GM11168 (cell line): Measurements from ENCODE around the gene LDB2.

Experiments used
- in situ Hi-C: fragments of 300-500 bp; cut with MboI; formaldehyde crosslinking; loops from one replicate; pipeline ENCODE4 v1.12.0; 2022; ENCODE audit warnings: low sequenced_read_pairs; ENCODE audit not compliant: unreplicated experiment

Gene LDB2

GRCh38 chr4:16694884-16695276 is 203.6 kb downstream of the LDB2 start:
- in situ Hi-C loops, result no loop called here

GRCh38 chr4:16694173-16694883 is 204.1 kb downstream of the LDB2 start:
- in situ Hi-C loops, result no loop called here

DNA sequence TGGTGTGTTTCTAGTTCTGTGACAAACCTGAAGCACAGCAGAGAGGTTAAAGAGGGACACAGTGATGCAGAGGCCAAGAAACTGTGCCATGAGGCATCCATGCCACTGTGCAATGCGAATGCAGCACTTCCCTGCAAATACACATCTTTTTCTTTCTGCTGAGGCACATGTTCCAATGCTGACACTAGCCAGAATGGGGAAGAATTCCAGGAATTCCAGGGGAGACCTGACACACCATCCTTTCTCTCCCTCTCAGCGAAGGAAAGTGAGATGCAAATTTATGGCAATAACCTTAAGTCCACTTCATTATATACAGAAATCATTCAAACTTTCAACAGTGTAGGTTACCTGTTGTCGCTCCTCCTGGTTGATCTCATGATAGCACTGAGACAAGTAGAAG is 204.8 kb downstream of the LDB2 start:
- in situ Hi-C loops, result no loop called here

- in situ Hi-C loops, result no loop called here
Measured at GRCh38 chr4:16692961-16693506, 205.4 kb downstream of the LDB2 start.

GRCh38 chr4:16692524-16692923 is 205.9 kb downstream of the LDB2 start:
- in situ Hi-C loops, result no loop called here

GRCh38 chr4:16692046-16692445 is 206.4 kb downstream of the LDB2 start:
- in situ Hi-C loops, result no loop called here

DNA sequence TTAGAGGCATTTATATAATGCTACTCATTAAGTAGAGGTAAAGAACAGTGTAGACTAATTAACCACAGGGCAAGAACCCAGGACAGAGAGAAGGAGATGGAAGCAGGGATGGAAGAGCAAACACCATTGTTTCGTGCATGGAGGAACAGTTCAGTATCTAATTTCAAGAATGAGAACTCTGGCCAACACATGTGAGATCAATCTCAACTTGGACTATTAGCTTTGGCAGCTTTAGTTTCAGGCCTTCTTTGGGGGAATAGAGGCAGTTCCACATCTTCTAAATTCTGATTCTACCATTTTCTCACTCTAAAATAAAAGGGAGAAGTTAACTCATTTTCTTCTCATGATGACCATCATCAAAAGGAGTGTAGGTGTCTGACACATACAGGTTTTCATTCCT is 207.0 kb downstream of the LDB2 start:
- in situ Hi-C loops, result no loop called here

GRCh38 chr4:16687845-16688244 is 210.6 kb downstream of the LDB2 start:
- in situ Hi-C loops, result no loop called here

GRCh38 chr4:16687011-16687410 is 211.4 kb downstream of the LDB2 start:
- in situ Hi-C loops, result no loop called here

DNA sequence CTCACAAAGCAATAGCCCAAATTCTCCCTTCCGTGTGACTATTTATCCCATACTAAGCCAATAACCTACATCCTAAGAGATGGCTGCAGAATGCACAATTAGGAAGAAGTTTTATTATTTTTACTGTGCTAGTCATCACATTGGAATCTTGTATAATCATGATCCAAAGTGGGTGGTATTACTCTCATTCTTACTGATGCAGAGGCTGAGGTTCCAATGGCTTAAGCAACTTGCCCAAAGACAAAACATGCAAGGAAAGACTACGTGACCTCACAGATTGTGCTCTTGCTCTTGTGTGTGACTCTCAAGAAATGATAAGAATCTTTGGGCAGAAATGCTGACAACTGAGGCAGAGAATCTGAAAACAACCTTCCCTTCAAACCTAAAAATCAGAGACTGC is 212.2 kb downstream of the LDB2 start:
- in situ Hi-C loops, result no loop called here

DNA sequence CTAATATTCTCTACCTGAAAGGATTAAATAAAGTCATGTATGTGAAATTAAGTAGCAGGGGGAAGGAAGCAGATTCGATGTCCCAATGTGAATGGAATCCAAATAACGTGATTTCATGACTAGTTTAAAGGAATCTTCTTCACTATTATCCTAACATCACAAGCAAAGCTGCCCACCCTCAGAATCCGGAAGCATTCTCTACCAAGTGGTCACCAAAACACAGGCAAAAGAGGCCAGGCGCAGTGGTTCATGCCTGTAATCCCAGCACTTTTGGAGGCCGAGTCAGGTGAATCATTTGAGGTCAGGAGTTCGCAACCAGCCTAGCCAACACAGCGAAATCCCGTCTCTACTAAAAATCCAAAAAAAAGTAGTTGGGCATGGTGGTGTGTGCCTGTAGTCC is 212.9 kb downstream of the LDB2 start:
- in situ Hi-C loops, result no loop called here

DNA sequence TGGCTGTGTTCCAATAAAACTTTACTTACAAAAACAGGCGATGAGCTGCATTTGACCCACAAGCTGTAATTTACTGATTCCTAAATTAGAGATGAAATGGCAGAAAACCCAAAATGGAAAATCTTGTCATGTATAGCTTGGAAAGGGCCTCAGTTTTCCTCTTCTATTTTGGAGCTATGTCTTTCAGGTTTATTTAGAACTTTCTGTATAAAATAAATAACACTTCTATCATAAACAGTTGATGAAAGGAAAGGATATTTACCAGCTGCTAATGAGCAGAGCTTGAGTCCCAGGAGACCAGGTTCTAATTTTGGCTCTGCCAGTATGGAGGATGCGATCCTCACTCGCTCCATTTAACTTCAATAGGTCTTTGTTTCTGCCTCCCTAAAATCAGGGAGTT is 213.5 kb downstream of the LDB2 start:
- in situ Hi-C loops, result no loop called here

GRCh38 chr4:16684097-16684496 is 214.3 kb downstream of the LDB2 start:
- in situ Hi-C loops, result no loop called here

DNA sequence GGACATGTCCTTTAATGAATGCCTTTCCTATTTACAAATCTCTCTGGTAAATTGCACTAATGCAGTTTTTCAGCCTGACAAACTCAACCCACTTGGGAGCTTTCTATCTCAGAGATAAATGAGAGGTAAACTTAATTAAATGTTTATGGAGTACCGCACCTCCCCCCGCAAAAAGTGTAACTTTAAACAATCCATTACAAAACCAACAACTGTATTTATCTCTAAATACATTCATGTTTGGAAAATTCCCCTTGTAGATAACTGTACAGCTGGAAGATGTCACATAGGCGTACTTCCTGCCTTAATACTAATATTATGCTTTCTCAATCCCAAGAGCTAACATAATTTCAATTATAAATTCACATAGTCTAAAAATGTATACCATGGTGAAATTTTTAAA is 215.5 kb downstream of the LDB2 start:
- in situ Hi-C loops, result no loop called here

DNA sequence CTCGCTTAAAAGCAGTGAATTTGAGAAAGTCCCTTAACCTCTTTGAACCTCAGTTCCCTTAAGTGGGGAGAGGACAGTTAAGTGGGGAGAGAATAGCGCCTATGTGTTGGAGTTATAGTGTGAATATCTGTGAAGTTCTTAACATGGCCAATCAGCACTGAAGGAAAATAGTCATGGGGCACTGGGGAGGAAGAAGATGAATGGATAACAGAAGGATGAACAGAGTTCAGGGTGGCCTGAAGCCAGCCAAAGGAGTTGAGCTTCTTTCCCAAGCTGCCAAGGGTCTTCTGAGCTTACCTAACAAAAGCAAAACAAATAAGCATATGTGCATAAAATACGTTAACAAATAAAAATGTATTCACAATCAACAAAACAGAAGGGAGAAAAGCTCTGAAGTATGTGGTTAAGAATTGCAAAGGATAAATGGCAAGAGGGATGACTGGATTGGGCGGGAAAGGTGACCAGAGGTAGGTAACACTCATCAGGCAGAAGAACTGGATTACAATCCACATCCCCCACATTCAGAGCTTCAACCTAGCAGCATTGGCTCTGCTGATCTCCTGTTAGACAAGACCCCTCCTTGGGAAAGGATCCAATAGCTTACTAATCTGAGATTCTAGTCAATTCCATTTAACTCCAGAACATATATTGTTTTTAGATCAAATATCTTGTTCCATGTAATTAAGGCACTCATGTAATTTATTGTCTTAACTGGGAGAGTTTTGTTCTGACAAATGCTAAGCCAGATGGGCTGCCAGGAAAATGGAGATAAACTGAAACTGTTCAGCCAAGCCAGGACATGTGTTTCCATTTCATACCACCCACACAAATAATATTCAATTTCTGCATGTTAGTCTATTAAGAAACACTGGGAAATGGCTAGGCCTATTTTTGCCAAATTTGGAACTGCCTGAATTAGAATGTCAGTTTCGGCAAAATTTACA is 221.2 kb downstream of the LDB2 start:
- in situ Hi-C loops, result no loop called here

DNA sequence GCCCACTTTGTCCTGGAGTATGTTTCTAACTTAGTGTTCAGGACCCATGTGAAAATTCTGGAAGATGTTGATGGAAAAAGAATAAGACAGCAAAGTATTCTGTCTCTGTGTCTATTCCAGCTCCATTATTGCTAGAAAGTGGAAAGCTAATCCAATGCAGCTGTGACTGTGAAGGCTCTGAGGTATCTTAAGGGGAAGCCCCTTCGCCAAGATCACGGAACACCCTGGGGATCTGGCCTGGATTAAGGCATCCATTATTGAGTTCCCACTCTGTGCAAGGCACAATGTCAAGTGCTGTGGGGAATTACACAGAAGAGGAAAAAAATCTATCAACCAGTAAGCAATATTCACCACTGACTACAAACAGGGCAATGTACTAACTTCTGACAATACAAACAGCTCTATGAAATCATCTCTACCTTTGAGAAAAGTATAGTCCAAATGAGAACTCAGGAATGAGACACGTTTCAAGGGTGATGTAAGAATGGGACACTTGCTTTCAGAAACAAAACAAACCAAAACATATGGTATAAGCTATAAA is 222.1 kb downstream of the LDB2 start:
- in situ Hi-C loops, result no loop called here

DNA sequence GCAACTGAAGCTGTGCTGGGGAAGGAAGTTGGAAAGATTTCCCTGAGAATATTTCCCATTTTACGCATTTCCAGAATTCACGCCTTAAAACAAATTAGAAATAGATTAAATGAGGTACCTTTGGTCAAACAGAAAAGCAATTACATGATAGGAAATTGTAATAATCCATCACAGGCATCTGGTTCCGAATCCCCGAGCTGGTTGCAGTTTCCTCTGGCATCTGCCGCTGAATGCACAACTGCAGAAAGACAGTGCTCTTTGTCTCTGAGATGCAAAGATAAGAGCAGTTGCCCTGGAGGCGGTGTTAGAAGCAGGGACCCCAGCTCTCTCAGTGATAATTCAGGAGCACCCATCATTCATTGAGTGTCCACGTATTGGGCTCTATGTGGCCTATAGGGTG is 224.4 kb downstream of the LDB2 start:
- in situ Hi-C loops, result no loop called here

DNA sequence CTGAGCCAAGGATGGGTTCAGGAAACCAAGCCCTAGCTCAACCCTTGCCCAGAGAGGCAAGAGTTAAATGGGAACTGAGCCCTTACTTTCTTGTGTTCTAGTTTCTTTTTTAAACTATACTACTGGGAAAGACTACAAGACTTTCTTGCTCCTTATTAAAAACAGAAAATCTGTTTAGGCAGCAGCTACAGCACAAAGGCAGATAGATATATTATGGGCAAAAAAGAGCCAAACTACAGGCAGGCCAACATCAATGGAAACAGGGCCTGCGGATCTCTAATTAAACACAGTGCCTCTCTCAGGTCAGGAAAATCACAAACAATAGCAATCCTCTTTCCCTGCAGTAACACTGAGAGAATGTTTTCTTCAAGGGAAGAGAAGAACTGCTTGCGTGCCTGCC is 226.0 kb downstream of the LDB2 start:
- in situ Hi-C loops, result no loop called here

DNA sequence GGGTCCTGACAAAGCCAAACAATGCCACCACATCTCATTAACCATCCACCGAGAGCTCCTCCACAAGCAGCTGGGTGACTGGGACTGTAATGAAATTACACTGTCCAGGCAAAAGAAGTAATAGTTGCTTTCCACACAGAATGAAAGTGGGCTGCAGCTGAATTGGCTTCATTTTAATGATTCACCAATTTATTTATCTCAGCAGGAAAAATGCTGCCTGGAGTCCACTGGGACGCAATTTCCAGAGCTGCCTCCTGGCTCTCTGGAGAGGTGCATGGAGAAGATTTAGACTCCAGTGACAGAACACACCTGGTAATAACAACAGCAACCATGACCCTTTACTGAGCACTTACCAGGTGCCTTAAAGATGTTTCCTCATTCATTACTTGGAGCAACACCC is 226.7 kb downstream of the LDB2 start:
- in situ Hi-C loops, result no loop called here

GRCh38 chr4:16670727-16671126 is 227.7 kb downstream of the LDB2 start:
- in situ Hi-C loops, result no loop called here

DNA sequence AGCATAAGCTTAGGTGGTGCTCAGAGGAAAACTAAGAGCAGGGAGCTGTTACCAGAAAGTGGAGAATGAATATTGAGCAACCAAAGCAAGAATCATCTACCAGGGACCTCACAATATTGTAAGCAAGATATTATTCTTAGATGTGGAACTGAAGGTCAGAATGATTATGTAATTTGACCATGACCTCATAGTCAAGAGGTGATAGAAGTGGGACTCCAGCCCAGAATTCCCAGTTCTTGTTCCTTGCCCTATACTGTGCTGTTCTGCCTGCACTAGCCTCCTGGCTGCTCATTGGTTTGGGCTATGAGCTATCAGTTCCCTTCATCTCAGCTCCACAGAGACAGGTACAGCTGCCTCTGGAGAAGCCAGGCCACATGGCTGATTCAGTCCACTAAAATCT is 229.4 kb downstream of the LDB2 start:
- in situ Hi-C loops, result no loop called here
